MCF 10A (cell line): ENCODE results near the gene THSD7B. TPM values are rescaled to one million over a fixed set of nuclear protein-coding genes. Genes with fewer than 3 reads are reported as not detected.

ENCODE experiments used
- BruUV-seq: library from RNA; stranded (reverse); fragments of 400-500 nt; replicated peaks from 2 replicates; lab custom pipeline; 2021; lab: Mats Ljungman, UMichigan
- CTCF ChIA-PET: fragments of 300-600 bp; sonication (Branson Sonifier 250); formaldehyde crosslinking; extraction: SDS; loops from one replicate; lab custom pipeline; 2021; ENCODE audit warnings: antibody characterized with exemption, inconsistent platforms; lab: Yijun Ruan, JAX
- POLR2A ChIA-PET: fragments of 300-600, 350-650 bp; sonication (Branson Sonifier 250); formaldehyde crosslinking; extraction: SDS; loops from one replicate; lab custom pipeline; 2020; ENCODE audit warnings: antibody characterized with exemption, inconsistent platforms; lab: Yijun Ruan, JAX
- DNase-seq: peaks from one replicate; pipeline ENCODE4 v3.0.0-alpha.2; 2018; ENCODE audit not compliant: unreplicated experiment
- H3K27ac Mint-ChIP-seq: one replicate; pipeline ENCODE4 v1.8.0; 2022; ENCODE audit warnings: mild to moderate bottlenecking, low read depth, mixed read lengths; ENCODE audit not compliant: unreplicated experiment
- H3K27me3 Mint-ChIP-seq: one replicate; pipeline ENCODE4 v1.8.0; 2022; ENCODE audit warnings: mixed read lengths; ENCODE audit not compliant: insufficient read depth, unreplicated experiment
- H3K36me3 Mint-ChIP-seq: one replicate; pipeline ENCODE4 v1.8.0; 2022; ENCODE audit warnings: mild to moderate bottlenecking, moderate library complexity, mixed read lengths; ENCODE audit not compliant: insufficient read depth, unreplicated experiment
- H3K4me1 Mint-ChIP-seq: one replicate; pipeline ENCODE4 v1.8.0; 2022; ENCODE audit warnings: mixed read lengths; ENCODE audit not compliant: insufficient read depth, unreplicated experiment
- H3K4me3 Mint-ChIP-seq: one replicate; pipeline ENCODE4 v1.8.0; 2022; ENCODE audit warnings: mild to moderate bottlenecking, moderate library complexity, mixed read lengths; ENCODE audit not compliant: unreplicated experiment
- H3K9me3 Mint-ChIP-seq: one replicate; pipeline ENCODE4 v1.8.0; 2022; ENCODE audit warnings: mixed read lengths; ENCODE audit not compliant: unreplicated experiment
- intact Hi-C: fragments of 100-400 bp; cut with micrococcal nuclease; formaldehyde crosslinking; loops from 2 replicates; pipeline ENCODE4 v1.14.1; 2022
- total RNA-seq: library from RNA; stranded (reverse); gene quantifications from 2 replicates; pipeline ENCODE4 v1.2.3, GENCODE V29; 2022
- TF ChIP-seq, protein P1 (sequence below): fragments of 200-600 bp; IDR thresholded peaks from one replicate; pipeline ENCODE4 v1.8.0; 2022; ENCODE audit warnings: antibody characterized with exemption, mild to moderate bottlenecking; ENCODE audit not compliant: unreplicated experiment

THSD7B gene
- total RNA-seq, 1 experiment from 2014 or later, result not detected

DNA sequence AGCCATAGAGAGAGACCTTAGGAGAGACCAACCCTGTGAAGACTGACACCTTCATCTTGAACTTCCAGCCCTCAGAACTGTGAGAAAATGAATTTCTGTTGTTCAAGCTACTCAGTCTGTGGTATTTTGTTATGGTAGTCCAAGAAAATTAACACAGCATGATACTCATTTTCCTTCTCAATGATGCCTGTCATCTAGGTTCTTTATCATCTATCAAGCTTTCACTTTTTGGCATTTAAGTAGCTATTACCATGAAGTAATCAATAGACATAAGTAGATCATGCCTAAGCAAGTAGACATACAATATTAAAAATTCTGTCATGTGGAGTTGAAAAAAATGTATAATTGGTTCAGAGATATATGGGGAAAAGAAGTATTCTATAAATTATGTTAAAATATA lies 444.7 kb downstream of the THSD7B start:
- TF ChIP-seq, protein P1, sequence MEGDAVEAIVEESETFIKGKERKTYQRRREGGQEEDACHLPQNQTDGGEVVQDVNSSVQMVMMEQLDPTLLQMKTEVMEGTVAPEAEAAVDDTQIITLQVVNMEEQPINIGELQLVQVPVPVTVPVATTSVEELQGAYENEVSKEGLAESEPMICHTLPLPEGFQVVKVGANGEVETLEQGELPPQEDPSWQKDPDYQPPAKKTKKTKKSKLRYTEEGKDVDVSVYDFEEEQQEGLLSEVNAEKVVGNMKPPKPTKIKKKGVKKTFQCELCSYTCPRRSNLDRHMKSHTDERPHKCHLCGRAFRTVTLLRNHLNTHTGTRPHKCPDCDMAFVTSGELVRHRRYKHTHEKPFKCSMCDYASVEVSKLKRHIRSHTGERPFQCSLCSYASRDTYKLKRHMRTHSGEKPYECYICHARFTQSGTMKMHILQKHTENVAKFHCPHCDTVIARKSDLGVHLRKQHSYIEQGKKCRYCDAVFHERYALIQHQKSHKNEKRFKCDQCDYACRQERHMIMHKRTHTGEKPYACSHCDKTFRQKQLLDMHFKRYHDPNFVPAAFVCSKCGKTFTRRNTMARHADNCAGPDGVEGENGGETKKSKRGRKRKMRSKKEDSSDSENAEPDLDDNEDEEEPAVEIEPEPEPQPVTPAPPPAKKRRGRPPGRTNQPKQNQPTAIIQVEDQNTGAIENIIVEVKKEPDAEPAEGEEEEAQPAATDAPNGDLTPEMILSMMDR, result no peak

DNA sequence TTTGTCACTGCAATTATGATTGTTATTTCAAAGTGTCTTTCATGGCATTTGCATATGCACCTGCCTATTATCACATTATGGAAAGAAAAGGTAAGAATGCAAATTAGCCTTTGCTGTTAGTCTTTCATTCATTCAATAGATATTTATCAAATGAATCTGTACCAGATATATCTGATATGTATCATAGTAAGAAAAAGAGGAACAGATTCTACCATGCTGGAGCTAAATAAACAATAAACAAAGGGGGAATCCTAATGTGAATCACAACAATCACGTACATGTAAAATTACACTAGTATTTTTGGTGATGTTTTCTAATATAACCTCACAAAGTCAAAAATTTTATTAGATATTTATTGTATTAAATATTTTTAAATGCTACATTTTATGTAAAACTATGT lies 446.4 kb downstream of the THSD7B start:
- no TSS peak for BruUV-seq
- intact Hi-C loops, result no loop called here
- CTCF ChIA-PET, result no interaction called here
- no peak overlapping the region for H3K27ac Mint-ChIP-seq
- H3K9me3 Mint-ChIP-seq, result no peaks in the 10 kb centered on the region
- POLR2A ChIA-PET, result interaction anchor here (0.8 kb wide), 1 partner anchor 17 kb away, joined by 3 read pairs; no protein-coding TSS in a partner anchor
- no peaks in the 10 kb centered on the region for H3K27me3 Mint-ChIP-seq
- H3K36me3 Mint-ChIP-seq, result no peaks in the 10 kb centered on the region
- peaks cover 6% of the 10 kb centered on the region for H3K4me1 Mint-ChIP-seq
- DNase-seq, result no peak
- TF ChIP-seq, protein P1, result no peak
- no peak overlapping the region for H3K4me3 Mint-ChIP-seq

More for the DNA sequence above, 444.7 kb downstream of the THSD7B start:
- Mint-ChIP-seq H3K27ac (no peak overlapping the region), H3K4me3 (no peak overlapping the region), H3K27me3 (no peaks in the 10 kb centered on the region), H3K9me3 (no peaks in the 10 kb centered on the region), H3K4me1 (peaks cover 6% of the 10 kb centered on the region), H3K36me3 (no peaks in the 10 kb centered on the region)
- no TSS peak for BruUV-seq
- intact Hi-C loops, result no loop called here
- POLR2A ChIA-PET, result no interaction called here
- CTCF ChIA-PET, result no interaction called here
- no peak for DNase-seq

- H3K4me3 Mint-ChIP-seq, result no peak overlapping the region
- peak overlapping the region; percentile 24 for H3K27ac Mint-ChIP-seq
- H3K27me3 Mint-ChIP-seq, result no peaks in the 10 kb centered on the region
- ChIA-PET POLR2A (interaction anchor here (0.6 to 0.8 kb wide), 2 partner anchors 36 to 52 kb away, joined by 3 read pairs; no protein-coding TSS in a partner anchor), CTCF (interaction anchor here (0.8 kb wide), 1 partner anchor 1423 kb away, joined by 3 read pairs; no protein-coding TSS in a partner anchor)
- BruUV-seq, result no TSS peak
- no peaks in the 10 kb centered on the region for H3K9me3 Mint-ChIP-seq
- TF ChIP-seq, protein P1, result no peak
- peaks cover 4% of the 10 kb centered on the region for H3K36me3 Mint-ChIP-seq
- peaks cover 9% of the 10 kb centered on the region for H3K4me1 Mint-ChIP-seq
- DNase-seq, result peak; percentile 89
- intact Hi-C loops, result no loop called here
Observed at GRCh38 chr2:137220438-137220993, 455.2 kb downstream of the THSD7B start.

DNA sequence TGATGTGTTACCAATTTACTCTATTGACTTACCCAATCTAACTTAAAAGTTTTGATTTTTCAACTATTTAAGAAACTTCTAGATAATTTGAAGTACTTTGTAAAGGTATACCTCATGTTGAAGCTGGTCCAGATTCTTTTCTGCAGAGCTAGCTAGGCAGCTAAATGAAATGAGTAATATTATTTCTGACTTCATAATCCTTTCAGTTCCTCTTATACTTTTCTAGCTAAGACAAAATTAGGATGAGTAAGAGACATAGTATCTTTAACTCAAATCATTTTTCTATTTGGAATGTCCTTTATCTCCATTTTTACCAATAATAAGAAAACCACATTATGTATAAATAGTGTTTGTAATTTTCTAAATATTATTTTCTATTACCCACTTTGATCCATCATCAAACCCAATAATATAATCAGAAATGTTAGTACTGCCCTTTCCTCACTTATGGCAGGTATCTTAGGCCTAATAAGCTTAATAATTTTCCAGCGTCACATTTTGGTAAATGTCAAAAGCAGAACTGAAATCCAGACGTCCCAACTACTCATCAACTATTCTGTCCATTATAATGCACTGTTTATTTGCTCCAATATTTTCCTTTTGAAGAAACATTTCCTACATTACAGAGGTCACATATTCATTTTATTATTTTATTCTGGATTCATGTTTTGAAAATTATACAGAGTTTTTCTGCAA lies 456.6 kb downstream of the THSD7B start:
- Mint-ChIP-seq H3K9me3 (no peaks in the 10 kb centered on the region), H3K27ac (no peak overlapping the region), H3K36me3 (peaks cover 4% of the 10 kb centered on the region), H3K27me3 (no peaks in the 10 kb centered on the region), H3K4me1 (peaks cover 9% of the 10 kb centered on the region), H3K4me3 (no peak overlapping the region)
- intact Hi-C loops, result no loop called here
- DNase-seq, result no peak
- POLR2A ChIA-PET, result interaction anchor here (0.6 to 0.9 kb wide), 2 partner anchors 30 to 117 kb away, joined by 3 read pairs; no protein-coding TSS in a partner anchor
- TF ChIP-seq, protein P1, result no peak
- no TSS peak for BruUV-seq
- CTCF ChIA-PET, result no interaction called here
